Keratinocyte (primary cell): Measurements from ENCODE around the gene ATG9B. TPM values are rescaled to one million over a fixed set of nuclear protein-coding genes. Genes with fewer than 3 reads are reported as not detected.

Experiments used
- DNase-seq: peaks from one replicate; pipeline ENCODE4 v3.0.0-alpha.2; 2011; ENCODE audit warnings: low read depth, missing footprints, low spot score
- FAIRE-seq: peaks from 2 replicates; lab custom pipeline; 2011; peaks lifted over from hg19 to GRCh38; lab: Jason Lieb, UNC
- H2AFZ ChIP-seq: 2 replicates; pipeline ENCODE4 v1.6.0; 2012; ENCODE audit warnings: low read length, control low read depth, inconsistent platforms; ENCODE audit not compliant: control insufficient read depth
- H3K27ac ChIP-seq: 2 replicates; pipeline ENCODE4 v1.5.1; 2011; ENCODE audit warnings: low read length; ENCODE audit not compliant: control insufficient read depth, insufficient read depth
- H3K27me3 ChIP-seq: 3 replicates; pipeline ENCODE4 v1.6.0; 2011; ENCODE audit warnings: low read length; ENCODE audit not compliant: control insufficient read depth, insufficient read depth; ENCODE audit errors: extremely low read depth
- H3K36me3 ChIP-seq, 2 experiments: 2 replicates in 1 of 2; 3 replicates in 1 of 2; pipeline ENCODE4 v1.5.1; 2011; ENCODE audit warnings: low read length in 2 of 2, mild to moderate bottlenecking in 1 of 2; ENCODE audit not compliant: control insufficient read depth in 2 of 2, insufficient read depth in 2 of 2; ENCODE audit errors: extremely low read depth in 1 of 2
- H3K4me1 ChIP-seq: 3 replicates; pipeline ENCODE4 v1.5.1; 2011; ENCODE audit warnings: low read length; ENCODE audit not compliant: control insufficient read depth, insufficient read depth; ENCODE audit errors: extremely low read depth
- H3K4me2 ChIP-seq: 3 replicates; pipeline ENCODE4 v1.6.0; 2011; ENCODE audit warnings: low read depth, low read length; ENCODE audit not compliant: control insufficient read depth, insufficient read depth; ENCODE audit errors: extremely low read depth
- H3K4me3 ChIP-seq, 3 experiments: fragments of 200-600 bp in 1 of 3; sonication (generic) in 1 of 3; 2 replicates in 2 of 3; 3 replicates in 1 of 3; pipeline ENCODE4 v1.5.1; 2011 to 2016; ENCODE audit warnings: low read length in 3 of 3, mild to moderate bottlenecking in 3 of 3, control low read depth in 2 of 3, inconsistent platforms in 1 of 3, low read depth in 1 of 3, mixed read lengths in 1 of 3, mixed run types in 1 of 3, moderate library complexity in 1 of 3; ENCODE audit not compliant: control insufficient read depth in 2 of 3, insufficient read depth in 2 of 3; ENCODE audit errors: extremely low read depth in 1 of 3
- H3K79me2 ChIP-seq: 2 replicates; pipeline ENCODE4 v1.6.0; 2012; ENCODE audit warnings: low read length; ENCODE audit not compliant: control insufficient read depth, insufficient read depth
- H3K9ac ChIP-seq: 3 replicates; pipeline ENCODE4 v1.6.0; 2011; ENCODE audit warnings: low read length; ENCODE audit not compliant: control insufficient read depth, insufficient read depth; ENCODE audit errors: extremely low read depth
- H3K9me1 ChIP-seq: 3 replicates; pipeline ENCODE4 v1.6.0; 2011; ENCODE audit warnings: low read length; ENCODE audit not compliant: control insufficient read depth, insufficient read depth; ENCODE audit errors: extremely low read depth
- H3K9me3 ChIP-seq: 2 replicates; pipeline ENCODE4 v1.5.1; 2012; ENCODE audit warnings: low read depth, low read length; ENCODE audit not compliant: control insufficient read depth
- H4K20me1 ChIP-seq: 3 replicates; pipeline ENCODE4 v1.6.0; 2011; ENCODE audit warnings: low read length; ENCODE audit not compliant: control insufficient read depth, insufficient read depth; ENCODE audit errors: extremely low read depth
- CTCF ChIP-seq, 3 experiments: IDR thresholded peaks in 1 of 3; conservative IDR thresholded peaks in 1 of 3; optimal IDR thresholded peaks in 1 of 3; 2 replicates in 2 of 3; 3 replicates in 1 of 3; pipeline versions ENCODE3 to v1.5.1; 2011; ENCODE audit warnings: low read length in 3 of 3, mild to moderate bottlenecking in 3 of 3, moderate library complexity in 2 of 3, control low read depth in 1 of 3, inconsistent platforms in 1 of 3; ENCODE audit not compliant: insufficient read depth in 2 of 3; ENCODE audit errors: extremely low read depth in 1 of 3
- EZH2 ChIP-seq: IDR thresholded peaks from one replicate; pipeline ENCODE4 v1.6.1; 2012; ENCODE audit warnings: inconsistent platforms, mild to moderate bottlenecking, low read length, moderate library complexity
- dilution Hi-C: fragments of 300-500 bp; cut with MboI; formaldehyde crosslinking; loops from one replicate; pipeline ENCODE4 v1.7.0; 2020; ENCODE audit warnings: low sequenced_read_pairs; ENCODE audit not compliant: extremely low pct_ligation_motif_present
- polyA plus RNA-seq, 5 experiments: library from polyadenylated mRNA; depleted of rRNA in 3 of 5; stranded (reverse) in 3 of 5; stranded (forward) in 1 of 5; unstranded in 1 of 5; fragments of >200 nt; gene quantifications; 1 replicate in 1 of 5; 2 replicates in 3 of 5; 3 replicates in 1 of 5; pipeline versions ENCODE4 v1.2.1 to v1.2.3, GENCODE V29; 2011 to 2012; ENCODE audit warnings: missing spikeins in 2 of 5, low read depth in 1 of 5, low replicate concordance in 1 of 5

The ATG9B gene
- polyA plus RNA-seq, 1 donor (not counting 4 experiments of a cell fraction or from before 2014, with no cell fraction given), result 0.12 TPM

- H3K9ac ChIP-seq, result no peak overlapping the region
- no peaks in the 10 kb centered on the region for H3K36me3 ChIP-seq
- H3K27me3 ChIP-seq, result no peaks in the 10 kb centered on the region
- no peaks in the 10 kb centered on the region for H3K4me1 ChIP-seq
- no peak overlapping the region for H2AFZ ChIP-seq
- H3K9me3 ChIP-seq, result peaks cover 9% of the 10 kb centered on the region
- no peak for DNase-seq
- H4K20me1 ChIP-seq, result no peaks in the 10 kb centered on the region
- no peaks in the 10 kb centered on the region for H3K9me1 ChIP-seq
- no peak overlapping the region for H3K4me2 ChIP-seq
- H3K27ac ChIP-seq, result no peak overlapping the region
- no peak for TF ChIP-seq CTCF (optimal IDR thresholded peaks at IDR 0.05 in 1 of 3, IDR thresholded peaks at IDR 0.05 in 1 of 3, conservative IDR thresholded peaks at IDR 0.05 in 1 of 3; ENCODE audit: extremely low read depth in 1 of 3, insufficient read depth in 2 of 3, low read length in 3 of 3)
- TF ChIP-seq EZH2, result no peak
- no peak for FAIRE-seq
- no peaks in the 10 kb centered on the region for H3K79me2 ChIP-seq
- dilution Hi-C loops, result no loop called here
- no peak overlapping the region for H3K4me3 ChIP-seq
Observed at GRCh38 chr7:150994838-150995510, 29.3 kb downstream of the ATG9B start.

GRCh38 chr7:150994141-150994837, 30.0 kb downstream of the ATG9B start:
- dilution Hi-C loops, result no loop called here
- Histone ChIP-seq H3K4me2 (no peak overlapping the region), H3K9me1 (no peaks in the 10 kb centered on the region), H3K27me3 (no peaks in the 10 kb centered on the region), H3K27ac (no peak overlapping the region), H3K79me2 (no peaks in the 10 kb centered on the region), H3K9me3 (peaks cover 12% of the 10 kb centered on the region), H4K20me1 (no peaks in the 10 kb centered on the region), H3K4me1 (no peaks in the 10 kb centered on the region), H3K9ac (no peak overlapping the region), H3K36me3 (no peaks in the 10 kb centered on the region), H3K4me3 (no peak overlapping the region), H2AFZ (no peak overlapping the region)
- FAIRE-seq (no peak), DNase-seq (no peak)
- TF ChIP-seq EZH2 (no peak), CTCF (optimal IDR thresholded peaks at IDR 0.05 in 1 of 3, IDR thresholded peaks at IDR 0.05 in 1 of 3, conservative IDR thresholded peaks at IDR 0.05 in 1 of 3; ENCODE audit: extremely low read depth in 1 of 3, insufficient read depth in 2 of 3, low read length in 3 of 3) (no peak)
